B cell (primary cell): Measurements from ENCODE around the gene UTS2B. TPM values are rescaled to one million over a fixed set of nuclear protein-coding genes. Genes with fewer than 3 reads are reported as not detected.

Experiments
- ATAC-seq: fragments of 200-7000 bp; cut with Tn5 transposase; one replicate; pipeline ENCODE4 v1.10.0; 2021; ENCODE audit warnings: low read depth, mild to moderate bottlenecking, moderate number of reproducible peaks, moderate library complexity
- CTCF ChIA-PET: fragments of 350-600 bp; sonication (Branson Sonifier 250); formaldehyde crosslinking; loops from one replicate; lab custom pipeline; 2021; ENCODE audit warnings: antibody characterized with exemption, inconsistent platforms; lab: Charles Lee
- POLR2A ChIA-PET: fragments of 350-600 bp; sonication (Branson Sonifier 250); formaldehyde crosslinking; loops from one replicate; lab custom pipeline; 2021; ENCODE audit warnings: antibody characterized with exemption; lab: Charles Lee
- DNase-seq: peaks from one replicate; pipeline ENCODE4 v3.0.0; 2013
- H2AFZ ChIP-seq: 2 replicates; pipeline ENCODE4 v1.6.1; 2012; ENCODE audit warnings: mild to moderate bottlenecking, low read depth, low read length; ENCODE audit not compliant: insufficient read depth, poor library complexity, severe bottlenecking
- H3K27ac ChIP-seq, 2 donors: 1 replicate in 1 of 2; 2 replicates in 1 of 2; pipeline ENCODE4 v1.5.1; 2012 to 2013; ENCODE audit warnings: low read length in 2 of 2, mild to moderate bottlenecking in 2 of 2, moderate library complexity in 1 of 2
- H3K27me3 ChIP-seq, 4 experiments: fragments of 200-600 bp in 1 of 4; sonication (generic) in 1 of 4; replicated peaks in 1 of 4; 1 replicate in 2 of 4; 2 replicates in 2 of 4; pipeline versions ENCODE4 v1.6.1 to v1.7.0; 2013 to 2016; ENCODE audit warnings: low read length in 3 of 4, mild to moderate bottlenecking in 2 of 4, mixed read lengths in 1 of 4, moderate library complexity in 1 of 4; ENCODE audit not compliant: insufficient read depth in 4 of 4, control insufficient read depth in 3 of 4; ENCODE audit errors: control extremely low read depth in 1 of 4
- H3K36me3 ChIP-seq, 2 experiments: replicated peaks in 1 of 2; 1 replicate in 1 of 2; 2 replicates in 1 of 2; pipeline versions ENCODE4 v1.6.1 to v1.7.1; 2013; ENCODE audit warnings: low read length in 1 of 2; ENCODE audit not compliant: insufficient read depth in 2 of 2, control insufficient read depth in 1 of 2; ENCODE audit errors: control extremely low read depth in 1 of 2, extremely low read depth in 1 of 2
- H3K4me1 ChIP-seq, 2 donors: fragments of 200-600 bp in 1 of 2; sonication (generic) in 1 of 2; 1 replicate in 1 of 2; 2 replicates in 1 of 2; pipeline versions ENCODE4 v1.5.1 to v1.6.1; 2013 to 2017; ENCODE audit warnings: low read length in 2 of 2; ENCODE audit not compliant: control insufficient read depth in 2 of 2, insufficient read depth in 2 of 2
- H3K4me2 ChIP-seq: replicated peaks from 2 replicates; pipeline ENCODE3; 2012; ENCODE audit warnings: mild to moderate bottlenecking, low read depth, low read length; ENCODE audit not compliant: poor library complexity, severe bottlenecking
- H3K4me3 ChIP-seq, 5 experiments: fragments of 200-600 bp in 1 of 5; sonication (generic) in 1 of 5; 1 replicate in 3 of 5; 2 replicates in 2 of 5; pipeline versions ENCODE4 v1.5.1 to v1.7.0; 2011 to 2016; ENCODE audit warnings: low read length in 4 of 5, mild to moderate bottlenecking in 4 of 5, low read depth in 2 of 5, control low read depth in 1 of 5, moderate library complexity in 1 of 5; ENCODE audit not compliant: insufficient read depth in 1 of 5; ENCODE audit errors: control extremely low read depth in 1 of 5, extremely low read depth in 1 of 5
- H3K79me2 ChIP-seq: fragments of 200-600 bp; sonication (generic); one replicate; pipeline ENCODE4 v1.6.0; 2016; ENCODE audit warnings: low read length; ENCODE audit not compliant: control insufficient read depth, insufficient read depth
- H3K9ac ChIP-seq: fragments of 200-600 bp; sonication (generic); 2 replicates; pipeline ENCODE4 v1.6.1; 2017; ENCODE audit warnings: mild to moderate bottlenecking, low read length, moderate library complexity
- H3K9me3 ChIP-seq, 3 donors: one replicate each; pipeline versions ENCODE4 v1.6.1 to v1.7.1; 2013; ENCODE audit warnings: low read length in 2 of 3; ENCODE audit not compliant: control insufficient read depth in 2 of 3, insufficient read depth in 1 of 3; ENCODE audit errors: control extremely low read depth in 1 of 3
- H4K20me1 ChIP-seq: 2 replicates; pipeline ENCODE4 v1.6.0; 2012; ENCODE audit warnings: mild to moderate bottlenecking, low read length; ENCODE audit not compliant: insufficient read depth, control insufficient read depth, poor library complexity, severe bottlenecking
- H3K27ac Mint-ChIP-seq: one replicate; pipeline ENCODE4 v1.8.0; 2021; ENCODE audit warnings: mixed read lengths
- H3K27me3 Mint-ChIP-seq: one replicate; pipeline ENCODE4 v1.8.0; 2021; ENCODE audit warnings: mixed read lengths
- H3K4me1 Mint-ChIP-seq: one replicate; pipeline ENCODE4 v1.8.0; 2021; ENCODE audit warnings: mixed read lengths
- H3K4me3 Mint-ChIP-seq: one replicate; pipeline ENCODE4 v1.8.0; 2021; ENCODE audit warnings: mixed read lengths
- H3K9me3 Mint-ChIP-seq: one replicate; pipeline ENCODE4 v1.8.0; 2022; ENCODE audit warnings: mixed read lengths; ENCODE audit not compliant: insufficient read depth
- EZH2 ChIP-seq: IDR thresholded peaks from 2 replicates; pipeline ENCODE4 v1.6.1; 2012; ENCODE audit warnings: borderline replicate concordance, low read depth, mild to moderate bottlenecking, moderate library complexity, low read length; ENCODE audit not compliant: insufficient read depth, poor library complexity, severe bottlenecking
- WGBS: methylation state at CpG from one replicate; pipeline ENCODE4 v1.1.5; 2013; ENCODE audit warnings: missing lambda C conversion rate; ENCODE audit not compliant: insufficient coverage; 5-methylcytosine and 5-hydroxymethylcytosine counted together
- intact Hi-C: fragments of 100-400 bp; cut with micrococcal nuclease; formaldehyde crosslinking; loops from one replicate; pipeline ENCODE4 v1.10.0; 2022
- polyA plus RNA-seq: library from polyadenylated mRNA; depleted of rRNA; stranded (reverse); fragments of >200 nt; gene quantifications from 2 replicates; pipeline ENCODE4 v1.2.3, GENCODE V29; 2012
- total RNA-seq, 2 donors: library from RNA; stranded (reverse); fragments of 120-200 nt in 1 of 2; gene quantifications; 1 replicate in 1 of 2; 2 replicates in 1 of 2; pipeline versions ENCODE4 v1.2.3 to v1.2.4, GENCODE V29; 2013 to 2022
- TF ChIP-seq, protein P1 (sequence below): fragments of 200-600 bp; IDR thresholded peaks from one replicate; pipeline ENCODE4 v1.8.0; 2022; ENCODE audit warnings: antibody characterized with exemption, mild to moderate bottlenecking

The UTS2B gene
- total and polyA plus RNA-seq, 2 donors (not counting 1 experiment from before 2014, with no cell fraction given): 1.8 to 2.0 TPM

DNA sequence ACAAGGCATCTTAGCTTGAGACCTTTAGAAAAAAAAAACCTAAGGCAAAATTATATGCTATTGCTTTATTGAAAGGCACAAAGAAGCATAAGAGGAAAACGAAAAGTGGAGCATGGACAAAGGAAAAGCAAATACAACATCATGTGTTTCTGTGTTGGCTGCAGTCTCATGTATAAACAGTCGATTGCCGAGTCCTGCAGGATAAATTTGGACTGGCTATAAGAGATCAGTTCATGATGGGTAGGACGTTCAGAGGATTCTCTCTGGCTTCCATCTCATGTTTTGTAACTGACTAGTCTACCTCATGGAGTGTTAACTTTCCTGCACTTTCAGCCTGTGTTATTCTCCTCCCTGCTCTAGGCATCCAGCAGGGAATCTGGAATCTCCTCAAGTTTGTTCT lies 23.0 kb downstream of the UTS2B start:
- Histone ChIP-seq H3K36me3 (no peaks in the 10 kb centered on the region), H3K27me3 (no peaks in the 10 kb centered on the region), H3K4me3 (no peak overlapping the region), H4K20me1 (no peaks in the 10 kb centered on the region), H3K9me3 (no peaks in the 10 kb centered on the region), H3K9ac (no peak overlapping the region), H3K4me2 (no peak overlapping the region), H2AFZ (no peak overlapping the region), H3K4me1 (peaks cover 3 to 7% of the 10 kb centered on the region in 2 donors), H3K27ac (no peak overlapping the region), H3K79me2 (no peaks in the 10 kb centered on the region)
- Mint-ChIP-seq H3K27ac (no peak overlapping the region), H3K4me3 (no peak overlapping the region), H3K9me3 (no peaks in the 10 kb centered on the region), H3K27me3 (no peaks in the 10 kb centered on the region), H3K4me1 (peaks cover 20% of the 10 kb centered on the region)
- intact Hi-C loops: no loop called here
- TF ChIP-seq, protein P1, sequence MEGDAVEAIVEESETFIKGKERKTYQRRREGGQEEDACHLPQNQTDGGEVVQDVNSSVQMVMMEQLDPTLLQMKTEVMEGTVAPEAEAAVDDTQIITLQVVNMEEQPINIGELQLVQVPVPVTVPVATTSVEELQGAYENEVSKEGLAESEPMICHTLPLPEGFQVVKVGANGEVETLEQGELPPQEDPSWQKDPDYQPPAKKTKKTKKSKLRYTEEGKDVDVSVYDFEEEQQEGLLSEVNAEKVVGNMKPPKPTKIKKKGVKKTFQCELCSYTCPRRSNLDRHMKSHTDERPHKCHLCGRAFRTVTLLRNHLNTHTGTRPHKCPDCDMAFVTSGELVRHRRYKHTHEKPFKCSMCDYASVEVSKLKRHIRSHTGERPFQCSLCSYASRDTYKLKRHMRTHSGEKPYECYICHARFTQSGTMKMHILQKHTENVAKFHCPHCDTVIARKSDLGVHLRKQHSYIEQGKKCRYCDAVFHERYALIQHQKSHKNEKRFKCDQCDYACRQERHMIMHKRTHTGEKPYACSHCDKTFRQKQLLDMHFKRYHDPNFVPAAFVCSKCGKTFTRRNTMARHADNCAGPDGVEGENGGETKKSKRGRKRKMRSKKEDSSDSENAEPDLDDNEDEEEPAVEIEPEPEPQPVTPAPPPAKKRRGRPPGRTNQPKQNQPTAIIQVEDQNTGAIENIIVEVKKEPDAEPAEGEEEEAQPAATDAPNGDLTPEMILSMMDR: no peak
- TF ChIP-seq EZH2: no peak
- WGBS: 97% methylated on average over 3 of the region's 4 CpGs
- ChIA-PET POLR2A (no interaction called here), CTCF (no interaction called here)
- DNase-seq (no peak), ATAC-seq (no peak)

GRCh38 chr3:191306428-191306827 lies 23.9 kb downstream of the UTS2B start:
- intact Hi-C loops: no loop called here
- ChIA-PET CTCF (interaction anchor here (0.8 kb wide), 1 partner anchor 9 kb away, joined by 3 read pairs; no protein-coding TSS in a partner anchor), POLR2A (no interaction called here)
- H2AFZ ChIP-seq: no peak overlapping the region
- H3K27me3 Mint-ChIP-seq: no peaks in the 10 kb centered on the region
- H3K9me3 ChIP-seq: no peaks in the 10 kb centered on the region
- peaks cover 13 to 16% of the 10 kb centered on the region in 2 donors for H3K4me1 ChIP-seq
- H3K27me3 ChIP-seq: no peaks in the 10 kb centered on the region
- no peaks in the 10 kb centered on the region for H3K9me3 Mint-ChIP-seq
- no peaks in the 10 kb centered on the region for H3K36me3 ChIP-seq
- no peak overlapping the region for H3K4me3 ChIP-seq
- TF ChIP-seq, protein P1: no peak
- no peak for TF ChIP-seq EZH2
- no peak overlapping the region for H3K27ac Mint-ChIP-seq
- no CpG with 5 or more reads among the region's 4 CpGs for WGBS
- no peak for DNase-seq
- ATAC-seq: no peak
- H3K4me1 Mint-ChIP-seq: peaks cover 27% of the 10 kb centered on the region
- H3K9ac ChIP-seq: no peak overlapping the region
- no peak overlapping the region for H3K27ac ChIP-seq
- no peak overlapping the region for H3K4me3 Mint-ChIP-seq
- no peaks in the 10 kb centered on the region for H3K79me2 ChIP-seq
- H4K20me1 ChIP-seq: no peaks in the 10 kb centered on the region
- H3K4me2 ChIP-seq: no peak overlapping the region
